ENCODE measurements around the gene GPR61. TPM values are rescaled to one million over a fixed set of nuclear protein-coding genes. Genes with fewer than 3 reads are reported as not detected.

The GPR61 gene
- total RNA-seq, 1 experiment from 2014 or later: 0.48 TPM

- no peak overlapping the region; a peak in 1 of 5 replicates for H3K4me3 Mint-ChIP-seq
- TF ChIP-seq, protein P1, sequence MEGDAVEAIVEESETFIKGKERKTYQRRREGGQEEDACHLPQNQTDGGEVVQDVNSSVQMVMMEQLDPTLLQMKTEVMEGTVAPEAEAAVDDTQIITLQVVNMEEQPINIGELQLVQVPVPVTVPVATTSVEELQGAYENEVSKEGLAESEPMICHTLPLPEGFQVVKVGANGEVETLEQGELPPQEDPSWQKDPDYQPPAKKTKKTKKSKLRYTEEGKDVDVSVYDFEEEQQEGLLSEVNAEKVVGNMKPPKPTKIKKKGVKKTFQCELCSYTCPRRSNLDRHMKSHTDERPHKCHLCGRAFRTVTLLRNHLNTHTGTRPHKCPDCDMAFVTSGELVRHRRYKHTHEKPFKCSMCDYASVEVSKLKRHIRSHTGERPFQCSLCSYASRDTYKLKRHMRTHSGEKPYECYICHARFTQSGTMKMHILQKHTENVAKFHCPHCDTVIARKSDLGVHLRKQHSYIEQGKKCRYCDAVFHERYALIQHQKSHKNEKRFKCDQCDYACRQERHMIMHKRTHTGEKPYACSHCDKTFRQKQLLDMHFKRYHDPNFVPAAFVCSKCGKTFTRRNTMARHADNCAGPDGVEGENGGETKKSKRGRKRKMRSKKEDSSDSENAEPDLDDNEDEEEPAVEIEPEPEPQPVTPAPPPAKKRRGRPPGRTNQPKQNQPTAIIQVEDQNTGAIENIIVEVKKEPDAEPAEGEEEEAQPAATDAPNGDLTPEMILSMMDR (conservative IDR thresholded peaks at IDR 0.05): no peak
These were observed 3.8 kb downstream of the GPR61 start for GRCh38 chr1:109543283-109543987.

More at GRCh38 chr1:109543283-109543987, 3.8 kb downstream of the GPR61 start:
- Histone ChIP-seq H3K18ac (ENCODE audit: insufficient read length, low read depth, low read length) (no peak overlapping the region), H3K27me3 (ENCODE audit: insufficient read depth, low read length) (no peaks in the 10 kb centered on the region), H3K9ac (ENCODE audit: extremely low read depth, insufficient read length, low read length) (no peak overlapping the region), H2BK15ac (ENCODE audit: low read depth, low read length) (no peak overlapping the region), H3K4ac (ENCODE audit: low read depth, low read length) (no peak overlapping the region), H3K9me3 (ENCODE audit: control insufficient read depth, low read depth, low read length) (no peaks in the 10 kb centered on the region), H3T11ph (ENCODE audit: low read length) (no peak overlapping the region), H3K27ac (ENCODE audit: insufficient read length, low read depth, low read length) (no peak overlapping the region), H3K56ac (ENCODE audit: insufficient read length, low read depth, low read length) (no peak overlapping the region), H4K8ac (replicated peaks; ENCODE audit: insufficient read length, low read depth, low read length) (no peak overlapping the region), H2BK5ac (ENCODE audit: insufficient read length, low read length) (no peak overlapping the region), H4K5ac (ENCODE audit: insufficient read length, low read depth, low read length) (no peak overlapping the region), H2BK120ac (ENCODE audit: low read depth, low read length, poor library complexity, severe bottlenecking) (no peak overlapping the region), H3K23me2 (ENCODE audit: insufficient read length, low read depth, low read length, poor library complexity, severe bottlenecking) (peaks cover 7% of the 10 kb centered on the region), H2AK5ac (ENCODE audit: insufficient read length, low read length) (no peak overlapping the region), H3K14ac (ENCODE audit: insufficient read depth, low read length) (no peak overlapping the region), H3K79me2 (ENCODE audit: insufficient read depth, low read length) (no peaks in the 10 kb centered on the region), H2BK20ac (ENCODE audit: low read depth, low read length, poor library complexity, severe bottlenecking) (no peak overlapping the region), H2AFZ (ENCODE audit: low read length) (no peak overlapping the region), H4K20me1 (ENCODE audit: control insufficient read depth, insufficient read depth, insufficient read length) (no peaks in the 10 kb centered on the region), H3K79me1 (ENCODE audit: insufficient read depth, low read depth, low read length, poor library complexity, severe bottlenecking) (no peaks in the 10 kb centered on the region), H2BK12ac (ENCODE audit: insufficient read length, low read depth, low read length) (no peak overlapping the region), H3K23ac (ENCODE audit: insufficient read length, low read depth, low read length) (no peak overlapping the region), H4K91ac (ENCODE audit: insufficient read length, low read depth, low read length) (no peak overlapping the region), H3K4me1 (ENCODE audit: insufficient read depth, low read length) (no peaks in the 10 kb centered on the region; the same call in 1 of the 2 replicates), H3K4me2 (ENCODE audit: insufficient read depth, insufficient read length, low read length) (no peak overlapping the region)
- Mint-ChIP-seq H3K27me3 (ENCODE audit: low read depth) (peaks cover 3% of the 10 kb centered on the region), H3K36me3 (ENCODE audit: insufficient read depth in 1 of 3, low read depth in 3 of 3) (no peaks in the 10 kb centered on the region; a peak in 1 of 7 replicates), H3K4me1 (peaks cover 24 to 36% of the 10 kb centered on the region in 2 experiments), H3K27ac (no peak overlapping the region), H3K9me3 (no peaks in the 10 kb centered on the region)
- no CpG with 5 or more reads among the region's 24 CpGs for WGBS (ENCODE audit: extremely low coverage, insufficient read length, low lambda C conversion rate)
- DNase-seq: no peak
